LNCAP (cell line): ENCODE measurements around the gene RIC8B.

ENCODE experiments used
- TF ChIP-seq, protein P1 (sequence below): fragments of 450-650 bp; IDR thresholded peaks from 2 replicates; pipeline ENCODE4 v1.5.1; 2017; ENCODE audit warnings: mild to moderate bottlenecking

Gene RIC8B

DNA sequence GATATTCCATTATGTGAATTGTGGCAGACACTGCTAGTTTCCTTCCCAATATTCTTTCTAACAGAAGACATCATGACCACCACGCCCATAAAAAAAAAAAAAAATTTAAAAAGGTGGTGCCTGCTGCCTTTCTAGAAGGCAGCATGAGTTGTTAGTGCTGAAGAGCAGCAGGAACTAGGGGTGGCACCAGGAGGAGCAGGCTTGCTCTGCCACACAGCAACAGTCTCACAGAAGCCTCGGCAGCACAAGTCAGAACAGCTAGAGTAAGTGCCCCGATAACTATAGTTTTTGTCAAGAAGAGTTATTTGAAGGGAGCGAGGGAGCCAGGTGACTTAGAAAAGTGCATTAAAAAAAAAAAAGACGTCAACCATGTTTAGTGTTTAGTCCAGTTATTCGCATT lies 114.8 kb downstream of the RIC8B start:
- TF ChIP-seq, protein P1, sequence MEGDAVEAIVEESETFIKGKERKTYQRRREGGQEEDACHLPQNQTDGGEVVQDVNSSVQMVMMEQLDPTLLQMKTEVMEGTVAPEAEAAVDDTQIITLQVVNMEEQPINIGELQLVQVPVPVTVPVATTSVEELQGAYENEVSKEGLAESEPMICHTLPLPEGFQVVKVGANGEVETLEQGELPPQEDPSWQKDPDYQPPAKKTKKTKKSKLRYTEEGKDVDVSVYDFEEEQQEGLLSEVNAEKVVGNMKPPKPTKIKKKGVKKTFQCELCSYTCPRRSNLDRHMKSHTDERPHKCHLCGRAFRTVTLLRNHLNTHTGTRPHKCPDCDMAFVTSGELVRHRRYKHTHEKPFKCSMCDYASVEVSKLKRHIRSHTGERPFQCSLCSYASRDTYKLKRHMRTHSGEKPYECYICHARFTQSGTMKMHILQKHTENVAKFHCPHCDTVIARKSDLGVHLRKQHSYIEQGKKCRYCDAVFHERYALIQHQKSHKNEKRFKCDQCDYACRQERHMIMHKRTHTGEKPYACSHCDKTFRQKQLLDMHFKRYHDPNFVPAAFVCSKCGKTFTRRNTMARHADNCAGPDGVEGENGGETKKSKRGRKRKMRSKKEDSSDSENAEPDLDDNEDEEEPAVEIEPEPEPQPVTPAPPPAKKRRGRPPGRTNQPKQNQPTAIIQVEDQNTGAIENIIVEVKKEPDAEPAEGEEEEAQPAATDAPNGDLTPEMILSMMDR, result no peak

DNA sequence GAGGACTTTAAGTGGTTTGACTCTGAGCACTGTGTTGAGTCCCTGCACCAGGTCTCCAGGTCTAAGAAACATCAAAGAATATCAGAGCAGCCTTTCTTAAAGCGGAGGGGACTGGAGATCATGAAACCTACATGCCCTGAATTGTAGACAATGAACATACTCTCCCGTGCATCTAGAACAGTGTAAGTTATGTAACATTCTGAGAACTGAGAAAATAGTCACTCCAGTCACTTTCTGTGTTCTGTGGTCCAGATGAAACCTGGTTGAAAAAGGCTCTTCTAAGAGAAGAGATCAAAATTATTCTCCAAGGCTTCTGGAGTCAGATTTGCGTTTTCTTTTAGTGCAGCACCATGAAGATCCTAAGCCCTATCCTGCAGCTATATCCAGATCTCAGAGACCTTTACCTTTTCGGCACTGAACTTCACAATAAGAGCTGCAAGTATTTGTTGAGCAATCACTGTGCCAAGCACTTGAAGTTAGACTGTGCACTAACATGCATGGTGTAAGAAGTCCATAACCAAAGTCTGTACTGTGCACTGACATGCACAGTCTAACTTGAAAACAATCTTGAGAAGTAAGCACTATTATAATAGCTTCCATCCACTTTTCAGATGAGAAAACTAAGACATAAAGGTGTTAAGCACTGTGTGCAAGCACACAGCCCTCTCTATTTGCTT lies 115.6 kb downstream of the RIC8B start:
- TF ChIP-seq, protein P1, result no peak

DNA sequence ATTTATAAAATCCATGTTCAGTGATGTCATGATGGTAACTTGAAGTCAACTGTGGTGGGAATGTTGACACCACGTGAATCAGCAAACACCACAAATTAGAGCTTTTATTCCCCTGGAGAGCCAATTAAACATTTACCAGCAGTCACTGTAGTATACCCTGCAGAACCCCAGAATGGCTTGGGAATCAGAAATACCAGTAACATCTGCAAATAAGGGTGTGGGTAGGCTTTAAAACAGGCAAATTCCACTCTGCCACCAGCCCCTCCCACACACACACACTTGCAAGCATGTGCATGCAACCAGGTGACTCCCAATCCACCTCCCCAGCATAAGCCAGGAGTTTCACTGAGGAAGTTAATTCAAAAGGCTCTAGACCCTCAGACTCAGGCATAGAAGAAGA lies 117.6 kb downstream of the RIC8B start:
- TF ChIP-seq, protein P1, result no peak

DNA sequence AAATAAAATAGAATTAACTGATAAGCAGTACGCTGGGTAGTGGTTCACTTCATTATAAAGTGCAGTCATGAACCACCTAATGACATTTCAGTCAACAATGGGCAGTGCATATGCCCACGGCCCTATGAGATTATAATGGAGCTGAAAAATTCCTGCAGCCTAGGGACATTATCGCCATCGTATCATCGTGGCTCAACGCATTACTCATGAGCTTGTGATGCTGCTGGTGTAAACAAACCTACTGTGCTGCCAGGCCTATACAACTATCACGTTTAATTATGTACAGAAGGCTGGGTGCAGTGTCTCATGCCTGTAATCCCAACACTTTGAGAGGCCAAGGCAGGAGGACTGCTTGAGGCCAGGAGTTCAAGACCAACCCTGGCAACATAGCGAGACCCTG lies 119.0 kb downstream of the RIC8B start:
- TF ChIP-seq, protein P1, result no peak

DNA sequence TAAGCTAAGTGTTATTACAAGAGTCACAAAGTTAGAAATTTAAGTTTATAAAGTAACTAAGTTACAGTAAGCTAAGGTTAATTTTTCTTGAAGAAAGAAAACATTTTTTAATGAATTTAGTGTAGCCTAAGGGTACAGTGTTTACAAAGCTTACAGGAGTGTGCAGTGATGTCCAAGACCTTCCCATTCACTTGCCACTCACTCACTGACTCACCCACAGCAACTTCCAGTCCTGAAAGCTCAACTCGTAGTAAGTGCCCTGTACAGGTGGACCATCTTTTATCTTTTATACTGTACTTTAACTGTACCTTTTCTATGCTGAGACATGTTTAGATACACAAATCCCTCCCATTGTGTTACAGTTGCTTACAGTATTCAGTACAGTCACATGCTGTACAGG lies 120.3 kb downstream of the RIC8B start:
- TF ChIP-seq, protein P1, result no peak

DNA sequence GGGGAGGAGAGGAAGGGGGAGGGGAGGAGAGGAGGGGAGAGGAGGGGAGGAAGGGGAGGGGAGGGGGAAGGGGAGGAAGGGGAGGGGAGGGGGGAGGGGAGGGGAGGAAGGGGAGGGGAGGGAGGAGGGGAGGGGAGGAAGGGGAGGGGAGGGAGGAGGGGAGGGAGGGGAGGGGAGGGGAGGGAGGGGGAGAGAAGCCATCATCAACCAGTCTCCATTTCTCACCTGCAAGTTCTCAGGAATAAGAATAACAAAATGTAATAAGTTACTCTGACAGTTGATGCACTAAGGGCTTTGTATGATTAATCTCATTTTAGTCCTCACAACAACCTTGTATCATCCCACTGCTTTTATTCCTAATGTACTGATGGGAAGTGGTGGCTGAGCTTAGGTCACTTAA lies 122.1 kb downstream of the RIC8B start:
- TF ChIP-seq, protein P1, result no peak

DNA sequence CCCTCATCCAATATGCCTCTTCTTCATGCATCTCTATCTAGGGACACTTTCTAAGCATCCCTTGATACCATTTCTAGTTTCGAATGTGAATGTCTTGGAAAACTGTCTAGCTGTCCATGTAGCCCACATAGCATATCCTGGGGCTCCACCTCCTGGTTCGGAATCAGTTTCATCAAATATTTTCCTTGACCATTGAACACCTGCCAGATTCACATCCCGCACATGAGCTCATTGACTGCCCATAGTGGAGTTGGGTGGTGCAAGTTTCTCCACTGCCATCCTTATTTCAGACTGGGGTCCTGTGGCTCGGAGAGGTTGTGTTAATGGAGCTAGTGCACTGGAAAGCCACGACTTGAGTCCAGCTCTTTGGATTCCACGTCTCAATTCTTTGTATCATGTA lies 122.6 kb downstream of the RIC8B start:
- TF ChIP-seq, protein P1, result peak; percentile 32; the same call in 1 of the 2 replicates
